Bronchial epithelial cell (primary cell): ENCODE measurements around the gene EML1. TPM values are rescaled to one million over a fixed set of nuclear protein-coding genes. Genes with fewer than 3 reads are reported as not detected.
A peak's percentile ranks its signal among the peaks of the same experiment; 100 is the strongest.
"Not testable (repeated sequence)": the region's sequence is repeated elsewhere in the genome, so short reads cannot be mapped to it uniquely, and the experiment has no call there.

ENCODE experiments used
- DNase-seq: peaks from one replicate; pipeline ENCODE4 v3.0.0-alpha.2; 2010; ENCODE audit warnings: low read depth
- FAIRE-seq: peaks from 2 replicates; lab custom pipeline; 2011; peaks lifted over from hg19 to GRCh38; lab: Jason Lieb, UNC
- H3K27me3 ChIP-seq: 2 replicates; pipeline ENCODE4 v1.5.1; 2011; ENCODE audit warnings: low read length; ENCODE audit not compliant: control insufficient read depth, insufficient read depth
- H3K36me3 ChIP-seq: 2 replicates; pipeline ENCODE4 v1.5.1; 2011; ENCODE audit warnings: low read length; ENCODE audit not compliant: control insufficient read depth, insufficient read depth
- H3K4me3 ChIP-seq: 2 replicates; pipeline ENCODE4 v1.5.1; 2011; ENCODE audit warnings: mild to moderate bottlenecking, low read depth, low read length, control low read depth
- CTCF ChIP-seq: IDR thresholded peaks from 2 replicates; pipeline ENCODE4 v1.5.1; 2011; ENCODE audit warnings: mild to moderate bottlenecking, moderate library complexity, low read length, control low read depth, inconsistent platforms; ENCODE audit not compliant: insufficient read depth, severe bottlenecking
- total RNA-seq: library from RNA; depleted of rRNA; stranded (reverse); fragments of >200 nt; gene quantifications from 2 replicates; pipeline ENCODE4 v1.2.1, GENCODE V29; 2014

Gene EML1
- total RNA-seq, 1 donor from 2014 or later = 1.8 TPM

GRCh38 chr14:99758872-99759545 lies 34.2 kb upstream of the EML1 start:
- no peak for FAIRE-seq
- H3K36me3 ChIP-seq = no peaks in the 10 kb centered on the region
- no peak overlapping the region for H3K4me3 ChIP-seq
- DNase-seq = no peak
- no peaks in the 10 kb centered on the region for H3K27me3 ChIP-seq
- TF ChIP-seq CTCF = no peak

- DNase-seq (no peak), FAIRE-seq (peak; percentile 36)
- no peak overlapping the region for H3K4me3 ChIP-seq
- H3K27me3 ChIP-seq = no peaks in the 10 kb centered on the region
- H3K36me3 ChIP-seq = no peaks in the 10 kb centered on the region
- no peak for TF ChIP-seq CTCF
Observed at GRCh38 chr14:99759546-99759925, 33.7 kb upstream of the EML1 start.

- Histone ChIP-seq H3K36me3 (no peaks in the 10 kb centered on the region), H3K27me3 (no peaks in the 10 kb centered on the region), H3K4me3 (no peak overlapping the region)
- no peak for DNase-seq
- FAIRE-seq = no peak
- TF ChIP-seq CTCF = no peak
Observed at GRCh38 chr14:99760817-99761216, 32.4 kb upstream of the EML1 start.

GRCh38 chr14:99762911-99763310 lies 30.3 kb upstream of the EML1 start:
- FAIRE-seq, H3K27me3 ChIP-seq, H3K4me3 ChIP-seq, DNase-seq, H3K36me3 ChIP-seq: not testable (repeated sequence)

- DNase-seq (no peak), FAIRE-seq (no peak)
- H3K36me3 ChIP-seq = no peaks in the 10 kb centered on the region
- no peaks in the 10 kb centered on the region for H3K27me3 ChIP-seq
- no peak overlapping the region for H3K4me3 ChIP-seq
- TF ChIP-seq CTCF = no peak
Observed at GRCh38 chr14:99763527-99764221, 29.5 kb upstream of the EML1 start.

- DNase-seq = no peak
- H3K27me3 ChIP-seq = no peaks in the 10 kb centered on the region
- H3K36me3 ChIP-seq = no peaks in the 10 kb centered on the region
- no peak for FAIRE-seq
- H3K4me3 ChIP-seq = no peak overlapping the region
- TF ChIP-seq CTCF = no peak
Observed at GRCh38 chr14:99764222-99764706, 28.9 kb upstream of the EML1 start.
